Measurements from ENCODE around the gene PADI1.

DNA sequence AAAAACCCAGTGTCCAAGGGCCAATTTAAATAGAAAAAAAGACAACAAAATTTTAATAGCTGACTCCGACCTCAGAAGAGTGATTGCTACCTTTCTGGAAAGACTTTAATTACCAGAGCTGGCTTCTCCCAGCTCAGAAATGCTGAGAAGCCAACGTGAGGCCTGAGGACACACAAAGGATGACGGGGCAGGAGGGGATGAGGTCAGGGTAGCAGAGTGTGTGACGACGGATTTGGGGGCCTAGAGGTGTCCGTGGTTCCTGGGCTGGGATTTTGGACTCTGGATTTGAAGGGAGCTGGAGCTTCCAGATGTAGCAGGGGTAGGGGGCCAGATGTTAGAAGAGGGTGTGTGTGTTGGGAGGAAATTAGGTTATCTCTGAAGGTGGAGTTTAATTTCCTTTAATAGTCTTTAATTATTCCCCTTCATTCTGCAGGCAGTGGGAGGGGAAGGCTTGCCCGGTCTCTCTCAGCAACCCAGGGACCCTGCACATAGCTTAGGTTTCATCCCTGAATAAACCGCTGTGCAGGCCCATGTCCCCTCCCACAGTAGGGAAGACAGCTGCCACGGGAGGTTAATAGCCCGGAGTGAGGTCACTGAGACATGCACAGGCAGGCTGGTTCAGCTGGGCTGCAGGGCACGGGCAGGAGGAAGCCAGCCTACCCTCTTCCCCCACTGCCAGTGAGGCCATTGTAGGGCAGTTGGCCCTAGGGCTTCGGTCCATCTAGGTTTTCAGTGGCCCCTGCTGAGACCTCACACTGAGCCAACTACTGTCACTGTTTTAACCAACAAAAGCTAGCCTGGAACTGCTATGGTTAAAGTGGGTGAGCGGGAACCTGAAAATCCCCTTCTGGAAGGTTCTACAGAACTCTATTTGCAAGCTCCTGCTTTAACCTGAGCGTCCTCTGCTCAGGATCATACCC, 40.2 kb downstream of the PADI1 start:
- TF ChIP-seq POLR2A (IDR thresholded peaks at IDR 0.05; ENCODE audit: low read length): no peak
- no peak for TF ChIP-seq GATA1 (IDR thresholded peaks at IDR 0.05; ENCODE audit: low read depth, low read length)

Measured in erythroblast (primary cell).